Stimulated activated CD8-positive, alpha-beta memory T cell treated with anti-CD3 and anti-CD28 coated beads, Interleukin-15, amount 100 ng/mL, for 1 hour (primary cell): ENCODE measurements around the gene TSPAN18.

Source experiments
- DNase-seq: peaks from one replicate; pipeline ENCODE4 v3.0.0-alpha.2; 2020; ENCODE audit warnings: low read depth

TSPAN18 gene

GRCh38 chr11:44777209-44778194 is 50.7 kb downstream of the TSPAN18 start:
- DNase-seq: no peak

GRCh38 chr11:44778195-44779100 is 51.7 kb downstream of the TSPAN18 start:
- no peak for DNase-seq

GRCh38 chr11:44779736-44780520 is 53.2 kb downstream of the TSPAN18 start:
- no peak for DNase-seq

- no peak for DNase-seq
Measured at GRCh38 chr11:44780940-44781631, 54.3 kb downstream of the TSPAN18 start.

- DNase-seq: no peak
Measured at GRCh38 chr11:44781655-44782054, 54.9 kb downstream of the TSPAN18 start.

- no peak for DNase-seq
Measured at GRCh38 chr11:44782478-44782877, 55.7 kb downstream of the TSPAN18 start.

- DNase-seq: no peak
Measured at GRCh38 chr11:44784436-44784760, 57.6 kb downstream of the TSPAN18 start.

- DNase-seq: no peak
Measured at GRCh38 chr11:44784851-44785250, 58.1 kb downstream of the TSPAN18 start.

- no peak for DNase-seq
Measured at GRCh38 chr11:44785856-44786607, 59.3 kb downstream of the TSPAN18 start.

- no peak for DNase-seq
Measured at GRCh38 chr11:44787070-44787469, 60.3 kb downstream of the TSPAN18 start.

GRCh38 chr11:44787981-44788380 is 61.2 kb downstream of the TSPAN18 start:
- no peak for DNase-seq

- no peak for DNase-seq
Measured at GRCh38 chr11:44788536-44789261, 61.9 kb downstream of the TSPAN18 start.

GRCh38 chr11:44789496-44789895 is 62.7 kb downstream of the TSPAN18 start:
- no peak for DNase-seq

GRCh38 chr11:44790211-44790610 is 63.4 kb downstream of the TSPAN18 start:
- DNase-seq: no peak

- DNase-seq: no peak
Measured at GRCh38 chr11:44791316-44791925, 64.7 kb downstream of the TSPAN18 start.

GRCh38 chr11:44792171-44792570 is 65.4 kb downstream of the TSPAN18 start:
- no peak for DNase-seq

GRCh38 chr11:44793350-44794090 is 66.8 kb downstream of the TSPAN18 start:
- no peak for DNase-seq

- no peak for DNase-seq
Measured at GRCh38 chr11:44795803-44796535, 69.2 kb downstream of the TSPAN18 start.
